AG10803 (cell line): ENCODE results near the gene CAMKK1.

ENCODE experiments used
- DNase-seq: peaks from one replicate; pipeline ENCODE4 v3.0.0; 2010; ENCODE audit warnings: low read depth
- H3K4me3 ChIP-seq: 2 replicates; pipeline ENCODE4 v1.5.1; 2011; ENCODE audit warnings: mild to moderate bottlenecking, low read length, control low read depth
- TF ChIP-seq, protein P1 (sequence below): conservative IDR thresholded peaks from 2 replicates; pipeline ENCODE4 v1.5.1; 2011; ENCODE audit warnings: mild to moderate bottlenecking, low read length, control low read depth, inconsistent platforms

Gene CAMKK1

DNA sequence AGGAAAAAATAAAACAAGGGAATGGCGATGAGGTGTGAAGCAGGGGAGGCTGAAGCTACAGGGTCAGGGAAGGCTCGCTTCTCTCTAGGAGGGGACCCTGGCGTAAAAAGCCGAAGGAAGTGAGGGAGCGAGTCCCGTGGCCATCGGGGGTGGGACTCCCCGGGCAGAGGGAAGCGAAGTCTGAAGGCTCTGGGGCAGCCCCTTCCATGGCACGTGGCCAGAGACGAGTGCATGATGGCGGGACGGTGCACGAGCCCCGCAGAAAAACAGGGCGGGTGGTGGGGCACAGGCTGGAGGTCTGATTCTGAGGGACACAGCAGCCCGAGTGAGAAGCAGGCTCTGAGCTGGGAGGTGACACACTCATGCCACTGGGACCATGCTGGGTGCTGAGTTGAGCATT is 25.7 kb downstream of the CAMKK1 start:
- TF ChIP-seq, protein P1, sequence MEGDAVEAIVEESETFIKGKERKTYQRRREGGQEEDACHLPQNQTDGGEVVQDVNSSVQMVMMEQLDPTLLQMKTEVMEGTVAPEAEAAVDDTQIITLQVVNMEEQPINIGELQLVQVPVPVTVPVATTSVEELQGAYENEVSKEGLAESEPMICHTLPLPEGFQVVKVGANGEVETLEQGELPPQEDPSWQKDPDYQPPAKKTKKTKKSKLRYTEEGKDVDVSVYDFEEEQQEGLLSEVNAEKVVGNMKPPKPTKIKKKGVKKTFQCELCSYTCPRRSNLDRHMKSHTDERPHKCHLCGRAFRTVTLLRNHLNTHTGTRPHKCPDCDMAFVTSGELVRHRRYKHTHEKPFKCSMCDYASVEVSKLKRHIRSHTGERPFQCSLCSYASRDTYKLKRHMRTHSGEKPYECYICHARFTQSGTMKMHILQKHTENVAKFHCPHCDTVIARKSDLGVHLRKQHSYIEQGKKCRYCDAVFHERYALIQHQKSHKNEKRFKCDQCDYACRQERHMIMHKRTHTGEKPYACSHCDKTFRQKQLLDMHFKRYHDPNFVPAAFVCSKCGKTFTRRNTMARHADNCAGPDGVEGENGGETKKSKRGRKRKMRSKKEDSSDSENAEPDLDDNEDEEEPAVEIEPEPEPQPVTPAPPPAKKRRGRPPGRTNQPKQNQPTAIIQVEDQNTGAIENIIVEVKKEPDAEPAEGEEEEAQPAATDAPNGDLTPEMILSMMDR, result no peak
- DNase-seq, result no peak
- no peak overlapping the region for H3K4me3 ChIP-seq

DNA sequence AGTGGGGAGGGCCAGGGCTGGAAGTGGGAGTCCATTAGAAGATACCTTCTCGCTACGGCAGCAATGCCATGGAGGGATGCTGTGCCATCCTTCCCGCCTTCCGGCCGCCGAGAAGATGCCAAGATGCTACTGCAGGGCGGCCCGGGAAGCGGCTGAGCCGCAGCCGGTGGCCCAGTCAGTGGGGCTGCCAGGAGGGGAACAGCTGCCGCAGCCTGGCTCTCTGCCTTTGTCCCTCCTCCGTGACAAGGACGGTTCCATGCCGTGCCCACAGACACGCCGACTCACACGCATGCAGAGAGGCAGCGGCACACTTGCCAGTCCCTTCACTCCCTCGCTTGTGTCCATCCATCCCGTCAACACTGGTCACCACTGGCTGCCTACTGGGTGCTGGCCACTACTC is 26.6 kb downstream of the CAMKK1 start:
- TF ChIP-seq, protein P1, result no peak

DNA sequence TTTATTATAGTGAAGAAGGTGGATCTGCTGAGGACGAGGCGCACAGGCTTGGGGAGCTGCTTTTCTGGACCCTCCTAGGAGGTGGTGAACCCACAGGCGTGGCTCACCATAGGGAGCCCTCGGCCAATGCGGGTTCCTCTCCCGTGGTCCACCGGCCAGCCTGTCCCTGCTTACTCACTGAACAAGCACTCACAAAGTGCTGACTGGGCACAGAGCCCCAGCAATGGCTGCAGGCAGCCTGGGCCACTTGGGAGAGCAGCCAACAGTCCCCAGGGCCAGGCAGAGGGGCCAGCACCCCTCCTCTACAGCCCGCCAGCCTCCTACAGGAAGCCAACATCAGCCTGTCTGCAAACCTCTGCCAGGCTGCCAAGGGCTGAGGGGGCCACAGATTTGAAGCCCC is 27.7 kb downstream of the CAMKK1 start:
- TF ChIP-seq, protein P1, result no peak
- no peak overlapping the region for H3K4me3 ChIP-seq
- DNase-seq, result no peak

More for the DNA sequence above, 26.6 kb downstream of the CAMKK1 start:
- no peak overlapping the region for H3K4me3 ChIP-seq
- DNase-seq, result no peak

DNA sequence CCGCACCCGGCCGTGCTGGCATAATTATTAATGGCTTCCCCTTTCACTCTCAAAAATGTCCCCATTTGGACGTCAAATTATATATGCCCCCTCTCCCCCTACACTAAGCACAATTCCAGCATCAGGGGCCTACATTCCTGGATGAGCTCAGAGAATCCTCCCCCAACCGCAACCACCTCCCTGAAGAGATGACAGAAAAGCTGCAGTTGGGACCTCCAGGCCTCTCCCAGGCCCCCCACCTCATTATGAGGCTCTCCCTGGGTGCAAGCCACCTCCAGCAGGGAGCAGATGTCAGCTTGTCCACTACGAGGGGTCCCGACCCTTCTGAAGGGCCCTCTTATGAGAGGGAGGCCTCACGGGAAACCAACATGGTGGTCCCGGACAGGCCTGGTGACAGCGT is 28.3 kb downstream of the CAMKK1 start:
- no peak for DNase-seq
- TF ChIP-seq, protein P1, result no peak
- H3K4me3 ChIP-seq, result no peak overlapping the region

DNA sequence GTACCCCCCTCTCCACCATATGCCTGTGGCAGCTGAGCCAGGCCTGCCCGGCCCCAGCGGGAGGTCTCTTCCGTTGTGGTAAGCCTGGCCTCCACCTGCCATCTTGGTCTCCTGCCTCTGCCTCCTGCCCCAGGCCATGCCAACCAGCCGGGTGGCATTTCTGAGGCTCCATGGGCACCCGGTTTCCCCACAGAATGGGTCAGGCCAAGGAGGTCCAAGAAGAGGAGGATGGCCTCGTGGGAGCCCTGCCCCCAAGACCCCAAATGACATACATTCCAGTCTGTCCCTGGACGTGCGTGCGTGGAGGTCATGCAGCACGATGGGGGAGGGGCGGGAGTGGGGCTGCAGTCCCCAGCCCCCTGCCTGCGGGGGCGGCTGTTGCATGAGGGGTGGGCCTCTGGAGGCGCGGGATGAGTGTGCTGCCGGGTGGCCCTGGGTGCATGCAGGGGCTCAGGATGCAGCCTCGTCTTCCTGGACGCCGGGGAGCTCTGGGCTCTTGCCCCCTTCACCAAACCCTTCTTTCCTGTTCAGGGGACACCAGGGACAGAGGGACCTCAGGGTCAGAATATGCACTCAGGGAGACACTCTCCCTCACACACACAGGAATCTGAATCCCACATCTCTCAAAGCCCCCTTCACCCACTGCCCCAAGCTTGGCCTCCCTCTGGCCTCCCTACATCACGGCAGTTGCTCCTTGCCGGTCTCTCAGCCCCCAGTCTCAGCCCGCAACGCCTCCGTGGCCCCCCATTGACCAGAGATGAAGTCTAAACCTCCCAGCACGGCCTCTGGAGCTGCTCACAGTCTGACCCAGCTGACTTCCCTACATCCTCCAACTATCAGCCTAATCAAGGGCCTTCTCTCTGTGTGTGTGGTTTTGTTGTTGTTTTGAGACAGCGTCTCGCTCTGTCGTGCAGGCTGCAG is 30.8 kb downstream of the CAMKK1 start:
- H3K4me3 ChIP-seq, result no peak overlapping the region
- TF ChIP-seq, protein P1, result no peak
- no peak for DNase-seq

DNA sequence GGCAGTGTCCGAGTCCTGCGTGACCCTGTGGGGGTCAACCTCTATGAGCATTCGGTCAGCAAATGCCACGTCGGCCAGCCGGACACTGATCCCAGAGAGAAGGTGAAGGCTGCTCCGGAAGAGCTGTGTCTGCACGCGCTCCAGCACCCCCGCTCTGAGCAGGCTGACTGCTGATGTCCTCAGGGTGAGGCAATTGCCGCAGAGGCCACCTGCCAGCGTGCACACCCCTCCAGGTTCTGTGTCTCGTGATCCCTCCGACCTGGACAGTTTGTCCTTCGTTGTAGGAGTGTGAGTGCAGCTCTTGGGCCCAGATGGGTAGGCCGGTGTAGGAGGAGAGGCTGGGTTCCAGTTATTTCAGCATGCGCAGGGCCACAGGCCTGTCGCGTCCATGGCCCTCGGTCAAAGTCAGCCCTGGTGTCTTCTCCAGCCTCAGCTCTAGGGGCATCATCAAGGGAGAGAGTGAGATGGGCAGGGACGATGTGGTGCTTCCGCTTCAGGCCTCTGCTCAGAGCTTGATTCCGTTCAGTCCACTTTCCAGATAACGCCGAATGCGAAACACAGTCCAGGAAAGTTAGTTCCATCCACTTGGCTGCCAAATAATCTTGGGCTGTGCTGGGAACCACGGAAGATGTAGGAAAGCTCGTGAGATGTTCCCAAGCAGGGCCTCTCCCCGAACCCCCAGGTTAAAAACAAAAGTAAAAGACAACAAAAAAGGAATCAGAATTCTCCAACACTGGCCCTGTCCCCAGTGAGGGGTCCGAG is 31.7 kb downstream of the CAMKK1 start:
- TF ChIP-seq, protein P1, result no peak
- no peak overlapping the region for H3K4me3 ChIP-seq
- no peak for DNase-seq

DNA sequence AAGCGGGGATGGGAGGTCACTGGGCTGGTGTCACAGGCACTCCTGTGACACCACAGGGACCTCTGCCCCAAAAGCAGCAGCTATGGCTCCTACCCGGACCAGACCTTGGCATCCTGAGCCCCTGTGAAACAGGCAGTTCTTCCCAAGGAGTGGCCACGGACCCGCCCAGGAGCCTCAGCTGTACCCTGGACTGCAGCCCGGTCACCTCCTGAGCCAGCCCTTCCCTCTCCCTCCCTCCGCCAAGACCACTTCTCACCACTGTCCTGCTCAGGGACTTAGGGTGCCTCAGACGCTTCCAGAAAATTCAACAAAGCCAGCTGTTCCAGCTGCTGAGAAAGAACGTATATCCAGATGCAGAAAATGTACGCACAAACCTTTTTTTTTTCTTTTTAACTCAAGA is 32.9 kb downstream of the CAMKK1 start:
- no peak for DNase-seq
- TF ChIP-seq, protein P1, result no peak
- no peak overlapping the region for H3K4me3 ChIP-seq
